Muscle layer of colon (tissue), 2 donors: ENCODE measurements around the gene TMEM106B.

Experiments
- H3K27ac ChIP-seq: one replicate; pipeline ENCODE4 v1.7.0; 2013; ENCODE audit warnings: low read depth, mild to moderate bottlenecking, low read length, moderate library complexity
- H3K27me3 ChIP-seq, 2 donors: one replicate each; pipeline ENCODE4 v1.7.0; 2013; ENCODE audit warnings: low read length in 2 of 2, mild to moderate bottlenecking in 2 of 2; ENCODE audit not compliant: insufficient read depth in 2 of 2, control insufficient read depth in 1 of 2
- H3K36me3 ChIP-seq: one replicate; pipeline ENCODE4 v1.7.0; 2013; ENCODE audit warnings: mild to moderate bottlenecking, low read length; ENCODE audit not compliant: insufficient read depth
- H3K4me1 ChIP-seq: one replicate; pipeline ENCODE4 v1.7.0; 2013; ENCODE audit warnings: mild to moderate bottlenecking, low read length; ENCODE audit not compliant: insufficient read depth
- H3K4me3 ChIP-seq, 2 donors: one replicate each; pipeline ENCODE4 v1.7.0; 2013; ENCODE audit warnings: low read length in 2 of 2, low read depth in 1 of 2, mild to moderate bottlenecking in 1 of 2, moderate library complexity in 1 of 2
- H3K9ac ChIP-seq: one replicate; pipeline ENCODE4 v1.7.0; 2013; ENCODE audit warnings: low read length
- H3K9me3 ChIP-seq: one replicate; pipeline ENCODE4 v1.7.0; 2013; ENCODE audit warnings: mild to moderate bottlenecking, low read length
- donor health status: abdominal sarcoma.
- donor health status: Adenocarcinoma of cecum.

TMEM106B gene

GRCh38 chr7:12258074-12258473, 47.0 kb downstream of the TMEM106B start:
- Histone ChIP-seq H3K36me3 (no peaks in the 10 kb centered on the region), H3K4me1 (no peaks in the 10 kb centered on the region), H3K27ac (no peak overlapping the region), H3K4me3 (no peak overlapping the region), H3K27me3 (no peaks in the 10 kb centered on the region), H3K9me3 (no peaks in the 10 kb centered on the region), H3K9ac (no peak overlapping the region)

- H3K9ac ChIP-seq: no peak overlapping the region
- H3K9me3 ChIP-seq: no peaks in the 10 kb centered on the region
- H3K27me3 ChIP-seq: no peaks in the 10 kb centered on the region
- no peaks in the 10 kb centered on the region for H3K4me1 ChIP-seq
- no peak overlapping the region for H3K27ac ChIP-seq
- no peak overlapping the region for H3K4me3 ChIP-seq
- no peaks in the 10 kb centered on the region for H3K36me3 ChIP-seq
Measured at GRCh38 chr7:12267542-12267941, 56.4 kb downstream of the TMEM106B start.

GRCh38 chr7:12269100-12269895, 58.2 kb downstream of the TMEM106B start:
- Histone ChIP-seq H3K4me1 (no peaks in the 10 kb centered on the region), H3K9me3 (no peaks in the 10 kb centered on the region), H3K9ac (no peak overlapping the region), H3K27me3 (no peaks in the 10 kb centered on the region), H3K36me3 (no peaks in the 10 kb centered on the region), H3K4me3 (no peak overlapping the region), H3K27ac (no peak overlapping the region)

GRCh38 chr7:12281038-12281437, 69.9 kb downstream of the TMEM106B start:
- Histone ChIP-seq H3K27me3 (no peaks in the 10 kb centered on the region), H3K36me3 (no peaks in the 10 kb centered on the region), H3K4me3 (no peak overlapping the region), H3K27ac (no peak overlapping the region), H3K4me1 (no peaks in the 10 kb centered on the region), H3K9ac (no peak overlapping the region), H3K9me3 (no peaks in the 10 kb centered on the region)

- no peaks in the 10 kb centered on the region for H3K27me3 ChIP-seq
- no peaks in the 10 kb centered on the region for H3K9me3 ChIP-seq
- no peaks in the 10 kb centered on the region for H3K36me3 ChIP-seq
- H3K9ac ChIP-seq: no peak overlapping the region
- no peaks in the 10 kb centered on the region for H3K4me1 ChIP-seq
- H3K27ac ChIP-seq: no peak overlapping the region
- no peak overlapping the region for H3K4me3 ChIP-seq
Measured at GRCh38 chr7:12287901-12288300, 76.8 kb downstream of the TMEM106B start.

- no peaks in the 10 kb centered on the region for H3K4me1 ChIP-seq
- H3K4me3 ChIP-seq: no peak overlapping the region
- H3K27ac ChIP-seq: no peak overlapping the region
- H3K27me3 ChIP-seq: no peaks in the 10 kb centered on the region
- H3K36me3 ChIP-seq: no peaks in the 10 kb centered on the region
- no peak overlapping the region for H3K9ac ChIP-seq
- H3K9me3 ChIP-seq: no peaks in the 10 kb centered on the region
Measured at GRCh38 chr7:12289996-12290395, 78.9 kb downstream of the TMEM106B start.

- H3K27ac ChIP-seq: no peak overlapping the region
- no peak overlapping the region for H3K4me3 ChIP-seq
- no peaks in the 10 kb centered on the region for H3K4me1 ChIP-seq
- no peaks in the 10 kb centered on the region for H3K27me3 ChIP-seq
- no peaks in the 10 kb centered on the region for H3K9me3 ChIP-seq
- H3K9ac ChIP-seq: no peak overlapping the region
- H3K36me3 ChIP-seq: no peaks in the 10 kb centered on the region
Measured at GRCh38 chr7:12290761-12291160, 79.7 kb downstream of the TMEM106B start.

GRCh38 chr7:12291870-12292269, 80.8 kb downstream of the TMEM106B start:
- Histone ChIP-seq H3K27ac (no peak overlapping the region), H3K36me3 (no peaks in the 10 kb centered on the region), H3K4me1 (no peaks in the 10 kb centered on the region), H3K9me3 (no peaks in the 10 kb centered on the region), H3K4me3 (no peak overlapping the region), H3K27me3 (no peaks in the 10 kb centered on the region), H3K9ac (no peak overlapping the region)
